NK-92 treated with Interleukin-12 subunit alpha and Interleukin-12 subunit beta, amount 100 ng/mL, for 24 hours (cell line): ENCODE measurements around the gene OR5AL1.
"Not testable (repeated sequence)": the region's sequence is repeated elsewhere in the genome, so short reads cannot be mapped to it uniquely, and the experiment has no call there.

Source experiments
- DNase-seq: peaks from one replicate; lab custom pipeline; 2025; lab: John Stamatoyannopoulos, UW

The OR5AL1 gene

GRCh38 chr11:56412396-56412795 lies at the start of gene OR5AL1:
Gene OR5AL1, plus strand, starts transcription at chr11:56412696.
- DNase-seq = no peak

DNA sequence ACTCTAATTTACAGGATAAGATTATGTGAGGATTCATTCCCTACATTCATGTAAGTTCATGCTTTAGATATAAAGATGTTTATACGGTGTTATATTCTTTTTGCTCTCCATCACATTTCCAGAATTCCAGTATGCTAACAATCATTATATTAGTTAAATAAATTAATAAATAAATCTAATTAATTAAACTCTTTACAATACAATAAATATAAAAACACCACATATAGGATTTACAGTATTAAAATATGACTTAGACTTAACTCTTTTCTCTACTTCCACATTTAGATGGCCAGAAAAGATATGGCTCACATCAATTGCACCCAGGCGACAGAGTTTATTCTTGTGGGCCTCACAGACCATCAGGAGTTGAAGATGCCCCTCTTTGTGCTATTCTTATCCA lies 37.2 kb upstream of the OR5AL1 start, which contains the start of gene OR8U1:
Gene OR8U1 (plus strand): TSS at position 301 of the 400 bp plus-strand sequence. CDS start 0 bp downstream, at position 301.
- DNase-seq = no peak

GRCh38 chr11:56380120-56380519 lies 32.4 kb upstream of the OR5AL1 start:
- no peak for DNase-seq

DNA sequence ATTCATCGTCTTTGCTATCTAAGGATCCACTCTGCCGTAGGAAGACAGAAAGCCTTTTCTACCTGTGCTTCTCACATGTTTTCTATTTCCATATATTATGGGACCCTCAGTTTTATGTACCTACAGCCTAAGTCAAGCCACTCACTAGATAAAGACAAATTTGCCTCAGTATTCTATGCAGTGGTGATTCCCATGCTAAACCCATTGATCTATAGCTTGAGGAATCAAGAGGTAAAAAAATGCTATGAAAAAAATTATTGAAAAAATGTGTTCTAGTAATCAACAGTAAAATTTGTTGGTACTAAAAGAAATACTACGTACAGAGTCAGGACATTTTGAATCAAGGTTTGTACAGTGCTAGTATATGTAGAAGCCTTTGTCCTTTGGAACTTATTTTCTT lies 18.1 kb upstream of the OR5AL1 start:
- DNase-seq = no peak

- DNase-seq = no peak
Measured at GRCh38 chr11:56396047-56396446, 16.4 kb upstream of the OR5AL1 start.

- not testable (repeated sequence) for DNase-seq
Measured at GRCh38 chr11:56401858-56402461, 10.5 kb upstream of the OR5AL1 start.

DNA sequence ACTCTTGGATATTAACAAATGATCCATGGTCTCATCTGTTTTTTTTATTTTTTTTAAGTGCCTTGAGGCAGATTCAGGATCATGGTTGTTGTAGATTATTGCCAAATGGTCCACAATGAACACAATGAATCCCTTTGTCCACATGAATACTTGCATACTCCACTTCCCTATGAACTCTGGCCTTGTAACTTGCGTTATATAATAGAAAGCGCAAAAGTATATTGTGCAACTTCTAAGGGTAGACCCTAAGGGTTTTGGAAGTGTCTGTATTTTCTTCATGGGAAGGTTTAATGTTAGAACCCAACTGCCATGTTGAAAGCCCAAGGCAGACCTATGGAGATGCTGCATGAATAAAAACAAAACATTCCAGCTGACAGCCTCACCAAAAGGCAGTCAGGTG lies 8.1 kb upstream of the OR5AL1 start:
- no peak for DNase-seq

DNA sequence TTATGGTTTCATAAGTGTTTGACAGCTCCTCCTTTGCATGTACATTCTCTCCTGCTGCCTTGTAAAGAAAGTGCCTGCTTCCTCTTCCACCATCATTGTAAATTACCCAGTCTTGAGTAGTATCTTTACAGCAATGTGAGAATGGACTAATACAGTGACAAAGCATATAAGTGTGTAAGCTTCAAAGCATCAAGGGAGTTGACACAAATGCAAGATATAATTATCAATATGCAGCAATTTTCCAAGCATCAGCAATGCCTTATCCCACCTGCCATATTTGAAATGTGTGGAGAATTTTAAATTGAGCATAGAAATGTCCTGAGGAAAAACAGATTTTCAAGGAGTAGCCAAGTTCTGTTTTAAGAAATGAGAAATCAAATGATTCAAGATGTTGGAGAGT lies 1.7 kb upstream of the OR5AL1 start:
- DNase-seq = no peak

- DNase-seq = no peak
Measured at GRCh38 chr11:56453521-56453920, 41.0 kb downstream of the OR5AL1 start.

DNA sequence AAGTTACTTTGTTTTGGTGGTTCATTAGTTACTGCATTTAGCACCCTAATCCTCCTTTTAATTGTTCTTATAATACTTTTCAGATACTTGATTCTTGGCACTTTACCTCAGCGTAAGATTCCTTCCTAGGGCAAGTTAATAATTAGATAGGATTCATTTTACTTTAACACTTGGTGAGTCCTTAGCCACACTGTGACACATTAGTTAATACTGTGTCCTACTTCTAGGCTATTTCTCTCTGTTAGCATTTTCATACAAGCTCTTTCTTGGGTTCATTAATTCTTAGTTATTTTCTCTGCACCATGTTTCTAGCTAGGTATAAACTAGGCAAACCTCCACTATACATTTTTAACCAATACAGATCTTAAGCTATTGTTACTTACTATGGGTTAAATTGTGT lies 44.6 kb downstream of the OR5AL1 start:
- no peak for DNase-seq
